Astrocyte (in vitro differentiated cells and primary cell): ENCODE measurements around the gene FH. TPM values are rescaled to one million over a fixed set of nuclear protein-coding genes. Genes with fewer than 3 reads are reported as not detected.

Experiments used
- DNase-seq: peaks from one replicate; pipeline ENCODE4 v3.0.0-alpha.2; 2010; ENCODE audit warnings: low read depth
- FAIRE-seq: peaks from 2 replicates; lab custom pipeline; 2011; peaks lifted over from hg19 to GRCh38; lab: Jason Lieb, UNC
- H2AFZ ChIP-seq: 2 replicates; pipeline ENCODE4 v1.6.0; 2012; ENCODE audit warnings: low read depth, low read length, inconsistent platforms
- H3K27ac ChIP-seq: 2 replicates; pipeline ENCODE4 v1.5.1; 2011; ENCODE audit warnings: low read depth, low read length, inconsistent platforms
- H3K27me3 ChIP-seq: 2 replicates; pipeline ENCODE4 v1.6.0; 2011; ENCODE audit warnings: low read length, inconsistent platforms; ENCODE audit not compliant: insufficient read depth
- H3K36me3 ChIP-seq: 2 replicates; pipeline ENCODE4 v1.5.1; 2011; ENCODE audit warnings: low read length, inconsistent platforms; ENCODE audit not compliant: insufficient read depth
- H3K4me1 ChIP-seq: 2 replicates; pipeline ENCODE4 v1.5.1; 2011; ENCODE audit warnings: low read length, inconsistent platforms; ENCODE audit not compliant: insufficient read depth
- H3K4me2 ChIP-seq: 2 replicates; pipeline ENCODE4 v1.6.0; 2012; ENCODE audit warnings: low read length, inconsistent platforms
- H3K4me3 ChIP-seq: 2 replicates; pipeline ENCODE4 v1.5.1; 2011; ENCODE audit warnings: low read depth, mild to moderate bottlenecking, low read length, inconsistent platforms; ENCODE audit not compliant: insufficient read depth
- H3K79me2 ChIP-seq: 2 replicates; pipeline ENCODE4 v1.6.0; 2012; ENCODE audit warnings: mild to moderate bottlenecking, low read length, inconsistent platforms; ENCODE audit not compliant: insufficient read depth
- H3K9ac ChIP-seq: 2 replicates; pipeline ENCODE4 v1.6.0; 2012; ENCODE audit warnings: mild to moderate bottlenecking, low read length, inconsistent platforms
- H3K9me3 ChIP-seq: 2 replicates; pipeline ENCODE4 v1.5.1; 2012; ENCODE audit warnings: low read depth, mild to moderate bottlenecking, low read length, inconsistent platforms; ENCODE audit not compliant: insufficient read depth
- H4K20me1 ChIP-seq: 2 replicates; pipeline ENCODE4 v1.6.0; 2012; ENCODE audit warnings: low read length, inconsistent platforms; ENCODE audit not compliant: insufficient read depth
- H3K27ac Mint-ChIP-seq: one replicate; pipeline ENCODE4 v1.8.0; 2021; ENCODE audit warnings: mild to moderate bottlenecking, mixed read lengths; ENCODE audit not compliant: unreplicated experiment
- H3K27me3 Mint-ChIP-seq: one replicate; pipeline ENCODE4 v1.8.0; 2021; ENCODE audit warnings: low read depth, mixed read lengths; ENCODE audit not compliant: unreplicated experiment
- H3K36me3 Mint-ChIP-seq: one replicate; pipeline ENCODE4 v1.8.0; 2021; ENCODE audit warnings: low read depth, mixed read lengths; ENCODE audit not compliant: unreplicated experiment
- H3K4me1 Mint-ChIP-seq: one replicate; pipeline ENCODE4 v1.8.0; 2021; ENCODE audit warnings: low read depth, mixed read lengths; ENCODE audit not compliant: unreplicated experiment
- H3K4me3 Mint-ChIP-seq: one replicate; pipeline ENCODE4 v1.8.0; 2021; ENCODE audit warnings: mild to moderate bottlenecking, moderate library complexity, mixed read lengths; ENCODE audit not compliant: unreplicated experiment
- H3K9me3 Mint-ChIP-seq: one replicate; pipeline ENCODE4 v1.8.0; 2021; ENCODE audit warnings: mild to moderate bottlenecking, mixed read lengths; ENCODE audit not compliant: unreplicated experiment
- CTCF ChIP-seq: IDR thresholded peaks from 2 replicates; pipeline ENCODE4 v1.5.1; 2011; ENCODE audit warnings: low read depth, mild to moderate bottlenecking, inconsistent platforms, low read length, moderate library complexity; ENCODE audit not compliant: insufficient read depth
- EZH2 ChIP-seq: IDR thresholded peaks from 2 replicates; pipeline ENCODE4 v1.6.1; 2012; ENCODE audit warnings: mild to moderate bottlenecking, low read length, inconsistent platforms; ENCODE audit not compliant: insufficient read depth
- total RNA-seq: library from RNA; stranded (reverse); gene quantifications from 2 replicates; pipeline ENCODE4 v1.2.1, GENCODE V29; 2021

FH gene
- total RNA-seq, 1 donor from 2014 or later: 49.4 TPM

- Histone ChIP-seq H3K4me1 (peaks cover 3% of the 10 kb centered on the region), H3K27me3 (peaks cover 6% of the 10 kb centered on the region), H3K9ac (no peak overlapping the region), H3K9me3 (no peaks in the 10 kb centered on the region), H3K79me2 (no peaks in the 10 kb centered on the region), H3K36me3 (no peaks in the 10 kb centered on the region), H4K20me1 (no peaks in the 10 kb centered on the region), H3K4me2 (no peak overlapping the region), H3K27ac (no peak overlapping the region), H3K4me3 (no peak overlapping the region), H2AFZ (no peak overlapping the region)
- H3K27ac Mint-ChIP-seq: no peak overlapping the region
- no peaks in the 10 kb centered on the region for H3K27me3 Mint-ChIP-seq
- TF ChIP-seq CTCF (no peak), EZH2 (no peak)
- no peak for DNase-seq
- no peak for FAIRE-seq
- H3K9me3 Mint-ChIP-seq: peaks cover 2% of the 10 kb centered on the region
- no peaks in the 10 kb centered on the region for H3K36me3 Mint-ChIP-seq
- H3K4me1 Mint-ChIP-seq: peaks cover 3% of the 10 kb centered on the region
- H3K4me3 Mint-ChIP-seq: no peak overlapping the region
Measured at GRCh38 chr1:241533326-241534115, 14.0 kb upstream of the FH start.

GRCh38 chr1:241532864-241533263 is 13.3 kb upstream of the FH start:
- FAIRE-seq: no peak
- Mint-ChIP-seq H3K4me3 (no peak overlapping the region), H3K36me3 (no peaks in the 10 kb centered on the region)

More at GRCh38 chr1:241532864-241533263, 13.3 kb upstream of the FH start:
- Mint-ChIP-seq H3K27me3 (no peaks in the 10 kb centered on the region), H3K27ac (no peak overlapping the region), H3K4me1 (peaks cover 3% of the 10 kb centered on the region), H3K9me3 (peaks cover 2% of the 10 kb centered on the region)
- H2AFZ ChIP-seq: no peak overlapping the region
- H3K4me3 ChIP-seq: no peak overlapping the region
- no peak overlapping the region for H3K27ac ChIP-seq
- H3K36me3 ChIP-seq: no peaks in the 10 kb centered on the region
- no peaks in the 10 kb centered on the region for H3K9me3 ChIP-seq
- TF ChIP-seq CTCF (no peak), EZH2 (no peak)
- no peaks in the 10 kb centered on the region for H4K20me1 ChIP-seq
- peaks cover 3% of the 10 kb centered on the region for H3K4me1 ChIP-seq
- no peak for DNase-seq
- no peak overlapping the region for H3K9ac ChIP-seq
- peaks cover 6% of the 10 kb centered on the region for H3K27me3 ChIP-seq
- H3K4me2 ChIP-seq: no peak overlapping the region
- no peaks in the 10 kb centered on the region for H3K79me2 ChIP-seq
